ENCODE data around the gene KCNT1. TPM values are rescaled to one million over a fixed set of nuclear protein-coding genes. Genes with fewer than 3 reads are reported as not detected.
"Not testable (repeated sequence)": the region's sequence is repeated elsewhere in the genome, so short reads cannot be mapped to it uniquely, and the experiment has no call there.

The KCNT1 gene
- polyA plus RNA-seq, 3 donors, result 0.09 to 0.90 (median 0.11) TPM

- DNase-seq, result no peak
These were observed 30.4 kb upstream of the KCNT1 start for GRCh38 chr9:135671591-135672041.

GRCh38 chr9:135672786-135673185 lies 29.2 kb upstream of the KCNT1 start:
- DNase-seq, result not testable (repeated sequence)

GRCh38 chr9:135673941-135674340 lies 28.0 kb upstream of the KCNT1 start:
- DNase-seq, result no peak

- no peak for DNase-seq
These were observed 27.0 kb upstream of the KCNT1 start for GRCh38 chr9:135674977-135675376.

- no peak for DNase-seq
These were observed 25.1 kb upstream of the KCNT1 start for GRCh38 chr9:135676891-135677290.

- no peak for DNase-seq
These were observed 24.3 kb upstream of the KCNT1 start for GRCh38 chr9:135677641-135678168.

GRCh38 chr9:135678236-135679017 lies 23.6 kb upstream of the KCNT1 start:
- DNase-seq, result no peak

- no peak for DNase-seq
These were observed 21.9 kb upstream of the KCNT1 start for GRCh38 chr9:135680056-135680455.

- DNase-seq, result no peak
These were observed 20.8 kb upstream of the KCNT1 start for GRCh38 chr9:135681161-135681560.

- no peak for DNase-seq
These were observed 18.5 kb upstream of the KCNT1 start for GRCh38 chr9:135683401-135684034.

- DNase-seq, result no peak
These were observed 17.3 kb upstream of the KCNT1 start for GRCh38 chr9:135684691-135685090.

GRCh38 chr9:135687216-135687615 lies 14.8 kb upstream of the KCNT1 start:
- no peak for DNase-seq

GRCh38 chr9:135689011-135689410 lies 13.0 kb upstream of the KCNT1 start:
- DNase-seq, result no peak

- no peak for DNase-seq
These were observed 11.0 kb upstream of the KCNT1 start for GRCh38 chr9:135690836-135691570.

- no peak for DNase-seq
These were observed 9.6 kb upstream of the KCNT1 start for GRCh38 chr9:135692410-135692809.

GRCh38 chr9:135693265-135693664 lies 8.7 kb upstream of the KCNT1 start:
- no peak for DNase-seq

GRCh38 chr9:135693771-135694170 lies 8.2 kb upstream of the KCNT1 start:
- no peak for DNase-seq

- no peak for DNase-seq
These were observed 7.6 kb upstream of the KCNT1 start for GRCh38 chr9:135694414-135694813.

- DNase-seq, result no peak
These were observed 6.9 kb upstream of the KCNT1 start for GRCh38 chr9:135695036-135695435.

- no peak for DNase-seq
These were observed 6.3 kb upstream of the KCNT1 start for GRCh38 chr9:135695642-135696041.

GRCh38 chr9:135696446-135696845 lies 5.5 kb upstream of the KCNT1 start:
- DNase-seq, result no peak

- no peak for DNase-seq
These were observed 4.8 kb upstream of the KCNT1 start for GRCh38 chr9:135697226-135697625.

GRCh38 chr9:135698236-135698635 lies 3.7 kb upstream of the KCNT1 start:
- no peak for DNase-seq

Data from renal pelvis (tissue), 4 donors.